Skeletal muscle tissue (tissue), 4 donors: ENCODE data around the gene NAV2. TPM values are rescaled to one million over a fixed set of nuclear protein-coding genes. Genes with fewer than 3 reads are reported as not detected.

ENCODE experiments used
- H3K27ac ChIP-seq: one replicate; pipeline ENCODE4 v1.7.0; 2013; ENCODE audit warnings: mild to moderate bottlenecking, low read depth, low read length, inconsistent platforms
- H3K27me3 ChIP-seq, 3 donors: one replicate each; pipeline ENCODE4 v1.7.0; 2013; ENCODE audit warnings: low read length in 3 of 3; ENCODE audit not compliant: control insufficient read depth in 3 of 3, insufficient read depth in 3 of 3
- H3K36me3 ChIP-seq, 3 donors: one replicate each; pipeline ENCODE4 v1.7.0; 2013; ENCODE audit warnings: low read length in 3 of 3; ENCODE audit not compliant: control insufficient read depth in 3 of 3, insufficient read depth in 3 of 3
- H3K4me1 ChIP-seq, 3 donors: one replicate each; pipeline ENCODE4 v1.7.0; 2013; ENCODE audit warnings: low read length in 3 of 3, mild to moderate bottlenecking in 3 of 3; ENCODE audit not compliant: control insufficient read depth in 3 of 3, insufficient read depth in 3 of 3
- H3K4me3 ChIP-seq, 3 donors: one replicate each; pipeline ENCODE4 v1.7.0; 2013; ENCODE audit warnings: low read length in 3 of 3
- H3K9ac ChIP-seq, 3 donors: one replicate each; pipeline ENCODE4 v1.7.0; 2013; ENCODE audit warnings: low read length in 3 of 3, mild to moderate bottlenecking in 3 of 3, moderate library complexity in 2 of 3, low read depth in 1 of 3
- H3K9me3 ChIP-seq, 3 donors: one replicate each; pipeline ENCODE4 v1.7.0; 2013; ENCODE audit warnings: low read length in 3 of 3; ENCODE audit not compliant: control insufficient read depth in 3 of 3
- total RNA-seq: library from RNA; depleted of rRNA; stranded (reverse); fragments of >200 nt; gene quantifications from one replicate; pipeline ENCODE4 v1.2.3, GENCODE V29; 2014
- donor health status: Osteomylitis.

NAV2 gene
- total RNA-seq, 1 donor from 2014 or later: 43.3 TPM

DNA sequence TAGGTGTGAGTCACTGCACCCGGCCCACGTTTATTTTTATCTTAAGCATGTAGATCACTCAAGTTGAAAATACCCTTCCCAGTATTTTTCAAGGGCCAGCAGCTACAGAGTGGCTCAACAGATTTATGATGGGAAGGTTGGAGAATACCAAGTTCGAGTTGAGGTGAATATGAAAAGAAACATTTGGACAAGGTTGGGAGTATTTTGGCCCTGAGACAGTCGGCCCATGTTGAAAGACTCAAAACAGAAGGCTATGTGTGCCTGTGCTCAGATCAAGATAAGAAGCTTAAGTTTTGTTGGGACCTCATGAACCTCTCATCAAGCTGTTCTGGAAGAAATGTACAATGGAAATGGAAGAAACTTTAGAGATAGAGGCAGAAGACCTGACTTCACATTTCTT is 248.6 kb downstream of the NAV2 start:
- Histone ChIP-seq H3K27ac (no peak overlapping the region), H3K4me3 (no peak overlapping the region), H3K9me3 (no peaks in the 10 kb centered on the region), H3K27me3 (no peaks in the 10 kb centered on the region), H3K4me1 (no peaks in the 10 kb centered on the region), H3K9ac (no peak overlapping the region), H3K36me3 (peaks cover 0 to 6% (median 0%) of the 10 kb centered on the region in 3 donors)

DNA sequence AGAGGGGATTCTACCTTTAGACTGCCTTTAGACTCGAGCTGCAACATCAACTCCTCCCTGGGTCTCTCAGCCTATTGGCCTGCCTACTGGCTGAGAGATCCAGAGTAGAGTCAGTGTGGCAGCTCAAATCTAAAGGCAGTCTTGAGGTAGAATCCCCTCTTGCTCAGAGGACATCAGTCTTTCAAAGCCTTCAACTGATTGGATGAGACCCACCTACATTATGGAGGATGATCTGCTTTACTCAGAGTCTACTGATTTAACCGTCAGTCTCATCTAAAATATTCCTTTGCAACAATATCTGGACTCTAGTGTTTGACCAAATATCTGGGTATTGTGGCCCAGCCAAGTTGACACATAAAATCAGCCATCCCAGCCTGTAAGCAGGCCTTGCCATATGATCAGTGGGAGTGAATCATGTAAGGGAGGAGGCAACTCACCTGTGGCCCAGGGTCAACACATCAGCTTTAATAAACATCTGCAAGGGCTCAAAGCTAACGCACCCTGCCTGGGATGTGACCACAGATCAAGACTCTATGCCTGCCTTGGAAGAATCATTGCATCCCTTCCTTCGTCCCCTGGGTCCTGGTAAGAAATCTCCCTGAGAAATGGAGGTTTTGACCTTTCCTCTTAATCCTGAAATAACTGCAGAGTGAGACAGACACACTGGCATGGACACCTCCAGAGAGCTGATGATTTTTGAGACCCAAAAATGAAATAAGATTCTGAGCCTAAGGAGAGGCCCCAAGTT is 249.6 kb downstream of the NAV2 start:
- Histone ChIP-seq H3K36me3 (peaks cover 0 to 6% (median 0%) of the 10 kb centered on the region in 3 donors), H3K4me1 (no peaks in the 10 kb centered on the region), H3K9me3 (no peaks in the 10 kb centered on the region), H3K4me3 (no peak overlapping the region), H3K27me3 (no peaks in the 10 kb centered on the region), H3K9ac (no peak overlapping the region), H3K27ac (no peak overlapping the region)

DNA sequence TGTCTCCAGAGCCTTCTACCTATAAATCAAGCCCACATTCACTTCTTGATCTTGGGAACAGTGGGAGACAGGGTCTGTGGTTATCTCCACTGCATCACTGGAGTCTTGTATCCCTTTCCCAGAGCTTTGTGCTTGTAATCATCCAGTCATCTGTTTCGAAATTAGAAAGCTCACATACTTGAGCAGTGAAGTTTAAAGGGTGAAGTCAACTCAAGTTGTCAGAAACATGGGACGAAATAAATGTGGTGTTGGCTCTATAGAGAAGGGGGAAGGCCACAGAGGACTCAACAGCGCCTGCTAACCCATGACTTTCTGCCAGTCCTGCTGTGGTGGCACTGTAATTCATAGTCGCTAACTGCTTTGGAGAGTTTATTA is 250.2 kb downstream of the NAV2 start:
- Histone ChIP-seq H3K36me3 (peaks cover 0 to 6% (median 0%) of the 10 kb centered on the region in 3 donors), H3K9ac (no peak overlapping the region), H3K27me3 (no peaks in the 10 kb centered on the region), H3K4me3 (no peak overlapping the region), H3K4me1 (no peaks in the 10 kb centered on the region), H3K27ac (no peak overlapping the region), H3K9me3 (no peaks in the 10 kb centered on the region)

DNA sequence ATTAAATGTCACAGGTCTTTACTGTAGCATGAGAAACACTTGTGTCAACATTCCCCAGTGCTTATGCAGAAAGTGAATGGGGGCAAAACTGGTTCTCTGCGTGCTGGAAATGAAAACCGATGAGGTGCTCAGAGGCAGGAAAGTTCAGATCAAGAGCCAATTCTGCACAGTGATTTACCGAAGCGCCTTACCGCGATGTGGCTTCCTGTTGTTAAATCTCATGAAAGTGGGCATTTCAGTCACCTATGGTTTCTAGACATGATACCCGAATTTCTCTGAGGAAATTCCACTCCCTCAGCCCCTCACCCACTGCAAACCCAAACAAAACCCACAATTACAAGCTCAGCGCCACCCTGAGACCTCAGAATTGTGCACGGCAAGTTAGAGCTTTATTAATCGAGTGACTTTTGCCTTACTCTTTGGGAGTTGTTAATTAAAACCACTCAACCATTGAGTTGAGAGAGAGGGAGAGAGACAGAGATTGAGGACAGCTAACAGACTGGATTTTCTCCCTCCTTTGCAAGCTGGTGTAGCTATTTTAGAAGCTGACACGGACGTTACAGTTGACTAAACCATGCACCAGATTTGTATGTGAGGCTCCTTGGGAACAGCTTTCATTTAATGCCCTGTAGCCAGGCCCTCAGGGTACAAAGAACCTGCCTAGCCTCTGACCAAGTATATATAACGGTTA is 251.2 kb downstream of the NAV2 start:
- no peak overlapping the region for H3K27ac ChIP-seq
- H3K9ac ChIP-seq: no peak overlapping the region
- H3K36me3 ChIP-seq: peaks cover 0 to 3% (median 3%) of the 10 kb centered on the region in 3 donors
- no peaks in the 10 kb centered on the region for H3K4me1 ChIP-seq
- no peaks in the 10 kb centered on the region for H3K9me3 ChIP-seq
- no peak overlapping the region for H3K4me3 ChIP-seq
- H3K27me3 ChIP-seq: no peaks in the 10 kb centered on the region

DNA sequence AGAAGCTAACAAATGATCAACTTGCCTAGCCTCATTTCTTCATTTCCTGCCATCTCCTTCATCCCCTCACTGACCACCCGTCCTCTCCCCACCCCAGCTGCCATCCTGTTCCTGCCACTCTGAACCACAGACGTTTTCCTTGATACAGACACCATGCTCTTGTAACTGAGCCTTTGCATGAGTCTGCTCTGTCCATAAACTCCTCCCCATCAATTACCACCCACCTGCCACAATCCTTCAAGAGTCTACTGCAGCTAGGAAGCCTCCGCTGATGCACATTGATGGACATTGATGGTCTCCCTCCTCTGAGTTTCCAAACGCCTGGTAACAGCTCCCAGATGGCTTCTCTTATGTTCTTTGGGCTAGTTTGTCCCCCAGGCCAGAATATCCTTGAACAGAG is 253.8 kb downstream of the NAV2 start:
- no peak overlapping the region for H3K27ac ChIP-seq

DNA sequence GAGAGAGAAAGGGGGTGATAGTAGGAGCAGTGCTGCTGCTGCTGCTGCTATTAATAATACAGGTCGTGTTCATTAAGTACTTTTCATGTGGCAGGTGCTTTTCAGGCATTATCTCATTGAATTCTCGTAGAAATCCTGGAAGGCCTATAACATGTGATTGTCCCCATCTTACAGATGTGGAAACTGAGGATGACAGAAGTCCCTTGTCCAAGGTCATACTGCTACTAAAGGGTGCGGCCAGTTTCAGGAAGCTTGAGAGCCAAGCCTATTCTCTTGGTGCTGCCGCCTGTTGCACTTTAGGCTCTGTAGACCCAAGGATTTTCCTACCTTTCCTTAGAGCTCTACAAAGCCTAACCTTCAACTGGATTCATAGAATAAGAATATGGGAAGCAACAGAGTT is 254.3 kb downstream of the NAV2 start:
- Histone ChIP-seq H3K27me3 (no peaks in the 10 kb centered on the region), H3K27ac (no peak overlapping the region), H3K36me3 (peaks cover 0 to 3% (median 3%) of the 10 kb centered on the region in 3 donors), H3K4me3 (no peak overlapping the region), H3K9ac (no peak overlapping the region), H3K4me1 (no peaks in the 10 kb centered on the region), H3K9me3 (no peaks in the 10 kb centered on the region)

More for the DNA sequence above, 253.8 kb downstream of the NAV2 start:
- no peaks in the 10 kb centered on the region for H3K4me1 ChIP-seq
- no peak overlapping the region for H3K9ac ChIP-seq
- no peaks in the 10 kb centered on the region for H3K9me3 ChIP-seq
- H3K4me3 ChIP-seq: no peak overlapping the region
- peaks cover 0 to 3% (median 3%) of the 10 kb centered on the region in 3 donors for H3K36me3 ChIP-seq
- no peaks in the 10 kb centered on the region for H3K27me3 ChIP-seq

DNA sequence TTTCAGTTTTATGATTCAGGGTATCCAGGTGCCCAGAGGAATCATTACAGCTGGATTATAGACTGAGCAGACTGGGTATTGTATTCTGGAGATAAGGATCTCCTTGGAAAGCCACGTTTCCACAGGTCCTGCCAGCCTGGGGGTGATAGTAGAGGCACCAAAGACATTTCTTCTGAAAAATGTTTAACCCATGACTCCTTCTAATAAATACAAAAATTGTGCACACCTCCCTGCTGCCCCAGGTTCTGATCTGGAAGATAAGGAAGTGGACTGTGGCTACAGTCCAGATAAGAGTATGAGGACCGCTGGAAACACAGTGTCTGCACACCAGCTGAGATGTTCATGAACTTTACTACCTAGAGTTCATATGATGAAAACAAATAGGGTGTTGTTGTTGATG is 255.2 kb downstream of the NAV2 start:
- no peaks in the 10 kb centered on the region for H3K4me1 ChIP-seq
- no peak overlapping the region for H3K4me3 ChIP-seq
- no peak overlapping the region for H3K27ac ChIP-seq
- H3K9me3 ChIP-seq: no peaks in the 10 kb centered on the region
- peaks cover 0 to 3% (median 3%) of the 10 kb centered on the region in 3 donors for H3K36me3 ChIP-seq
- H3K9ac ChIP-seq: no peak overlapping the region
- no peaks in the 10 kb centered on the region for H3K27me3 ChIP-seq

DNA sequence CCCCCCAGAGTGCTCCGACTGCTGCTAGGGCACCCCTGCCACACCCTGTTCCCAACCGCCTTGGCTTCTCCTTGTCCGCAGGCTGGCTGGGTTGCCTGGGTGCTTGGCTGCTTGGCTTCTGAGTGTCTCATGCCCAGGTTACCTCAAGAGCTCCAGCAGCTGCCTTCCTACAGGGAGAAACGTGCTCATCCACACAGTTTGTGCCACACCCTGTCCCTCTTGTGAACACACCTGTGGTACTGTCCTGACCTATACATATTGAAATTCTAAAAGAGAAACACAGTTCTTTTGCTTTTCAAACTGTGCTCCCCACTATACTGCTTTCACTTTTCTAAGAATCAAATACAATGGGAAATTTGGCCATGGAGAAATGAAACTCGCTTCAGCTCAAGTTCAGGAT is 256.2 kb downstream of the NAV2 start:
- Histone ChIP-seq H3K4me3 (no peak overlapping the region), H3K36me3 (peaks cover 0 to 3% (median 3%) of the 10 kb centered on the region in 3 donors), H3K9ac (no peak overlapping the region), H3K9me3 (no peaks in the 10 kb centered on the region), H3K4me1 (peaks cover 0 to 4% (median 0%) of the 10 kb centered on the region in 3 donors), H3K27ac (no peak overlapping the region), H3K27me3 (no peaks in the 10 kb centered on the region)

DNA sequence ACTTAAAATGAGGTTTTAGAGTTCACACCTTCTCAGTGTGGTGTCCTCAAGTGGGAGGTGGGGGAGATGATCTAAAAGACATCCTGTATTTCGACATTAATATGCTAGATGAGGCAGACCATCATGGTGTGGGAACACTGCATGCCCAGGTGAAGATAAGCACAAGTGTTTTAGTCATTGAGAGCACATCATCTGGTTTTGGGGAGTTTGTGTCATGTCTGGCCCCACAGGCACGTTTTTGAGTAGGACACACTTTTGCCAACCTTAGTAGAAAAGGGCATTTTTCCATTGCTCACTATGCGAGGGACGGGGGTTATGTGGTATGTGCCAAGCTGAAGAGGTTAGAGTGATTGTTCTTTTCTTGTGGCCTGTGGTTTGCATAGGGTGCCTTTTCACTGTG is 258.3 kb downstream of the NAV2 start:
- H3K27ac ChIP-seq: no peak overlapping the region
- H3K4me3 ChIP-seq: no peak overlapping the region
- no peaks in the 10 kb centered on the region for H3K27me3 ChIP-seq
- H3K9ac ChIP-seq: no peak overlapping the region
- no peaks in the 10 kb centered on the region for H3K9me3 ChIP-seq
- peaks cover under 1 to 3% (median 2%) of the 10 kb centered on the region in 3 donors for H3K36me3 ChIP-seq
- H3K4me1 ChIP-seq: peaks cover 0 to 4% (median 0%) of the 10 kb centered on the region in 3 donors

DNA sequence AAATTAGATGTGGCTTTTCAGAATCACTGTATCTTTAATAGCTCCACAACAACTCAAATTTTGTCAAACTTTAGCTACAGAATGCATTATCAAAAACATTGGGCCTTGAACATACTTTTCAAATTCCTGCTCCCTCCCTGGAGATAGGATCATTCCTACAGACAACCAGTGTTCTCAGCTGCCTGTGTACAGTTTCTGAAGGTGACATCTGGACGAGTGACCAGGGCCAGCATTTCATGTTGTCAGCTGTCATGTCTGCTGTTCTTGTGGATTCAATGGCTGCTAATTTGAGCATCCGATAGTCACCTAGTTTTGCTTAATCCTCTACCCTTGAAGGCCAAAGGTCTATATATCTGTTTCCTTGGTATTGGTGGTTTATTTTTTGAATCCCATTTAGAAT is 259.5 kb downstream of the NAV2 start:
- H3K27me3 ChIP-seq: no peaks in the 10 kb centered on the region
- no peak overlapping the region for H3K9ac ChIP-seq
- peaks cover 0 to 3% (median 2%) of the 10 kb centered on the region in 3 donors for H3K36me3 ChIP-seq
- H3K9me3 ChIP-seq: no peaks in the 10 kb centered on the region
- no peak overlapping the region for H3K4me3 ChIP-seq
- peaks cover 0 to 4% (median 0%) of the 10 kb centered on the region in 3 donors for H3K4me1 ChIP-seq
- H3K27ac ChIP-seq: no peak overlapping the region
